K562 (cell line): Measurements from ENCODE around the gene ALDH16A1. TPM values are rescaled to one million over a fixed set of nuclear protein-coding genes. Genes with fewer than 3 reads are reported as not detected.
A peak's percentile ranks its signal among the peaks of the same experiment; 100 is the strongest.

Source experiments
- ATAC-seq: fragments of 200-7000 bp; cut with Tn5 transposase; 3 replicates; pipeline ENCODE4 v1.9.1; 2020; ENCODE audit warnings: moderate library complexity
- BruUV-seq: library from RNA; stranded (reverse); fragments of 400-500 nt; replicated peaks from 2 replicates; lab custom pipeline; 2021; lab: Mats Ljungman, UMichigan
- CTCF ChIA-PET: fragments of 300-600 bp; formaldehyde crosslinking; extraction: SDS; loops from one replicate; lab custom pipeline; 2021; ENCODE audit warnings: low intra/inter-chr PET ratio; lab: Yijun Ruan, JAX
- POLR2A ChIA-PET: fragments of 300-600, 350-650 bp; sonication (Branson Sonifier 250); formaldehyde crosslinking; extraction: SDS; loops from one replicate; lab custom pipeline; 2021; ENCODE audit warnings: antibody characterized with exemption, inconsistent platforms; lab: Yijun Ruan, JAX
- DNase-seq, 4 experiments: peaks; one replicate each; pipeline versions ENCODE4 v3.0.0 to v3.0.0-alpha.2; 2011 to 2018; ENCODE audit warnings: low spot score in 3 of 4, mixed read lengths in 3 of 4; ENCODE audit errors: extremely low read depth in 1 of 4
- FAIRE-seq: peaks from 2 replicates; lab custom pipeline; 2011; peaks lifted over from hg19 to GRCh38; lab: Jason Lieb, UNC
- H2AFZ ChIP-seq: 2 replicates; pipeline ENCODE4 v1.6.0; 2011; ENCODE audit warnings: low read depth, low read length, control low read depth, inconsistent platforms
- H3K27ac ChIP-seq: fragments of 200-600 bp; 3 replicates; pipeline ENCODE4 v1.8.0; 2011; ENCODE audit warnings: low read depth, mild to moderate bottlenecking, control low read depth, inconsistent platforms, low read length, moderate library complexity, mixed read lengths; ENCODE audit errors: extremely low read depth
- H3K27me3 ChIP-seq, 2 experiments: fragments of 300-600 bp in 1 of 2; 2 replicates in 1 of 2; 3 replicates in 1 of 2; pipeline versions ENCODE4 v1.6.0 to v1.8.0; 2011; ENCODE audit warnings: inconsistent platforms in 2 of 2, low read length in 2 of 2, mild to moderate bottlenecking in 1 of 2, mixed read lengths in 1 of 2, moderate library complexity in 1 of 2; ENCODE audit not compliant: control insufficient read depth in 2 of 2, insufficient read depth in 2 of 2
- H3K36me3 ChIP-seq: fragments of 300-600 bp; 3 replicates; pipeline ENCODE4 v1.8.0; 2011; ENCODE audit warnings: mild to moderate bottlenecking, low read length, inconsistent platforms; ENCODE audit not compliant: control insufficient read depth, insufficient read depth
- H3K4me1 ChIP-seq, 2 experiments: fragments of 200-600 bp in 1 of 2; replicated peaks in 1 of 2; 2 replicates in 1 of 2; 3 replicates in 1 of 2; pipeline versions ENCODE4 v1.5.1 to v1.8.0; 2011; ENCODE audit warnings: inconsistent platforms in 2 of 2, low read length in 2 of 2, mild to moderate bottlenecking in 1 of 2, mixed read lengths in 1 of 2, moderate library complexity in 1 of 2; ENCODE audit not compliant: control insufficient read depth in 2 of 2, insufficient read depth in 2 of 2
- H3K4me2 ChIP-seq: 2 replicates; pipeline ENCODE4 v1.6.1; 2011; ENCODE audit warnings: low read length, control low read depth, inconsistent platforms, mixed read lengths; ENCODE audit not compliant: insufficient read depth
- H3K4me3 ChIP-seq: fragments of 200-600 bp; sonication (generic), shearing (Covaris generic); 2 replicates; pipeline ENCODE4 v1.5.1; 2016; ENCODE audit warnings: control low read depth, inconsistent platforms
- H3K79me2 ChIP-seq: fragments of 200-600 bp; 3 replicates; pipeline ENCODE4 v1.8.0; 2011; ENCODE audit warnings: low read length, inconsistent platforms; ENCODE audit not compliant: control insufficient read depth, insufficient read depth
- H3K9ac ChIP-seq, 2 experiments: 2 replicates each; pipeline versions ENCODE4 v1.6.0 to v1.6.1; 2011; ENCODE audit warnings: low read depth in 2 of 2, low read length in 2 of 2, control low read depth in 1 of 2, inconsistent platforms in 1 of 2, mild to moderate bottlenecking in 1 of 2, mixed read lengths in 1 of 2; ENCODE audit not compliant: insufficient read depth in 1 of 2
- H3K9me1 ChIP-seq: one replicate; pipeline ENCODE4 v1.6.0; 2011; ENCODE audit warnings: inconsistent platforms, mild to moderate bottlenecking, low read length, moderate library complexity; ENCODE audit not compliant: control insufficient read depth, insufficient read depth
- H3K9me3 ChIP-seq: replicated peaks from 2 replicates; pipeline ENCODE4 v1.5.1; 2011; ENCODE audit warnings: low read depth, low read length, inconsistent platforms; ENCODE audit not compliant: control insufficient read depth, insufficient read depth
- H4K20me1 ChIP-seq: replicated peaks from 2 replicates; pipeline ENCODE4 v1.6.1; 2011; ENCODE audit warnings: low read length, inconsistent platforms, mixed read lengths; ENCODE audit not compliant: control insufficient read depth, insufficient read depth
- ATF1 ChIP-seq, 2 experiments: fragments of 450-650 bp in 1 of 2; IDR thresholded peaks; 2 replicates each; pipeline ENCODE4 v1.6.1; 2016; ENCODE audit warnings: missing compliant biosample characterization in 1 of 2, missing genetic modification characterization in 1 of 2
- BHLHE40 ChIP-seq: IDR thresholded peaks from 2 replicates; pipeline ENCODE4 v1.6.1; 2011; ENCODE audit warnings: low read length, improper control_type of control experiment
- LEF1 ChIP-seq: fragments of 450-650 bp; IDR thresholded peaks from 2 replicates; pipeline ENCODE4 v1.6.1; 2016; ENCODE audit warnings: mild to moderate bottlenecking
- PHB2 ChIP-seq: fragments of 450-650 bp; IDR thresholded peaks from 2 replicates; pipeline ENCODE4 v1.6.1; 2017; ENCODE audit warnings: low read depth
- WGBS: fragments of 100-300 bp; shearing (Covaris generic); methylation state at CpG from one replicate; pipeline ENCODE4 v1.1.6; 2016; ENCODE audit warnings: low coverage, mixed read lengths; ENCODE audit not compliant: insufficient coverage; ENCODE audit errors: missing lambda C conversion rate; 5-methylcytosine and 5-hydroxymethylcytosine counted together
- in situ Hi-C: fragments of 300-500 bp; cut with MboI; formaldehyde crosslinking; loops from 4 replicates; pipeline ENCODE4 v1.15.0; 2018; ENCODE audit warnings: inconsistent platforms, mixed read lengths
- intact Hi-C: fragments of 100-400 bp; cut with micrococcal nuclease; formaldehyde crosslinking; loops from 2 replicates; pipeline ENCODE4 v1.14.2; 2022
- polyA plus RNA-seq, 8 experiments: library from polyadenylated mRNA; depleted of rRNA in 4 of 8; stranded (reverse) in 5 of 8; unstranded in 3 of 8; fragments of >200 nt; fragmentation: Nextera tagmentation in 2 of 8; fragmentation: Illumina TruSeq in 1 of 8; extraction: Ambion mirVana in 2 of 8; extraction: Trizol in 1 of 8; gene quantifications; 2 replicates each; pipeline versions ENCODE4 v1.2.1 to v1.2.3, GENCODE V29; 2011 to 2014; ENCODE audit warnings: inconsistent platforms in 1 of 8, missing spikeins in 1 of 8
- total RNA-seq, 7 experiments: library from RNA; depleted of rRNA in 6 of 7; stranded (reverse); fragments of >200 nt in 6 of 7; fragmentation: Illumina TruSeq in 2 of 7; extraction: Trizol in 2 of 7; gene quantifications; 2 replicates each; pipeline versions ENCODE4 v1.2.1 to v1.2.3, GENCODE V29; 2011 to 2021; ENCODE audit warnings: low replicate concordance in 1 of 7

Gene ALDH16A1
- total and polyA plus RNA-seq, 9 of the 15 experiments (the other 6 are each of a cell fraction or from before 2014, with no cell fraction given), result 2.2 to 52.2 (median 7.6) TPM

GRCh38 chr19:49448432-49448786, 4.6 kb upstream of the ALDH16A1 start (continued):
- TF ChIP-seq ATF1 (CRISPR knock-in tag; IDR thresholded peaks at IDR 0.05), result no peak
- peak; percentile 15 for TF ChIP-seq ATF1 (tag; IDR thresholded peaks at IDR 0.05)

DNA sequence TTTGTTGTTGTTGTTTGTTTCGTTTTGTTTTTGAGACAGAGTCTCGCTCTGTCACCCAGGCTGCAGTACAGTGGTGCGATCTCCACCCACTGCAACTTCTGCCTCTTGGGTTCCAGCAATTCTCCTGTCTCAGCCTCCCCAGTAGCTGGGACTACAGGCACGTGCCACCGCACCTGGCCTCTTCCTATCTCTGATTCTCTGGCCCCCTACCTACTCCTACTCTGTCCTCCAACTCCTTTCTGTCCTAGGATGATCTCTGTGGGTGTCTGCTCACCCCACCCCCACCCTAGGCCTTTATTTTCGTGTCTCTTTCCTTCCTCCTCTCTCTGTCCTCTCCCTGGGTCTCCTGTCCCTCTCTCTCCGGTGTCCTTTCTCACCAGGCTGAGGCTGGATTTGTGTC, 2.6 kb upstream of the ALDH16A1 start:
- Histone ChIP-seq H3K27ac (peak overlapping the region; percentile 41), H2AFZ (no peak overlapping the region), H3K4me2 (peak overlapping the region; percentile 78), H3K9ac (peak overlapping the region; percentile 79 to 87), H4K20me1 (no peaks in the 10 kb centered on the region; the same call in 1 of the 2 replicates), H3K4me1 (peaks cover 13 to 59% of the 10 kb centered on the region in 2 experiments; a peak in 4 of 5 replicates), H3K9me1 (no peaks in the 10 kb centered on the region), H3K36me3 (peaks cover 44% of the 10 kb centered on the region; the same call in 2 of the 3 replicates), H3K4me3 (peak overlapping the region; percentile 79), H3K79me2 (peaks cover 51% of the 10 kb centered on the region), H3K9me3 (no peaks in the 10 kb centered on the region), H3K27me3 (no peaks in the 10 kb centered on the region)
- no TSS peak for BruUV-seq
- ATAC-seq (no peak), DNase-seq (no peak), FAIRE-seq (no peak)
- WGBS, result 20% methylated on average over 6 of the region's 7 CpGs
- ChIA-PET POLR2A (interaction anchor here (1.0 to 1.7 kb wide), 2 partner anchors 21 to 26 kb away, joined by 4 read pairs; no protein-coding TSS in a partner anchor), CTCF (no interaction called here)
- TF ChIP-seq BHLHE40 (peak; percentile 69; the same call in 1 of the 2 replicates), PHB2 (0 out of 2 replicates have a peak, but pooled peaks have one; percentile 12), LEF1 (no peak)
- in situ Hi-C loops (no loop called here), intact Hi-C loops (no loop called here)
